Vagina (tissue), 2 donors: ENCODE data around the gene DRAXIN. TPM values are rescaled to one million over a fixed set of nuclear protein-coding genes. Genes with fewer than 3 reads are reported as not detected.

ENCODE experiments used
- DNase-seq, 2 donors: peaks; one replicate each; pipeline ENCODE4 v3.0.0-alpha.2; 2017; ENCODE audit errors: extremely low spot score in 2 of 2
- H3K27ac ChIP-seq: fragments of 200-600 bp; sonication (generic); one replicate; pipeline ENCODE4 v1.5.1; 2019
- H3K27me3 ChIP-seq: fragments of 200-600 bp; sonication (generic); one replicate; pipeline ENCODE4 v1.5.1; 2019
- H3K36me3 ChIP-seq, 2 donors: fragments of 200-600 bp; sonication (generic); one replicate each; pipeline ENCODE4 v1.5.1; 2017 to 2019
- H3K4me1 ChIP-seq: fragments of 200-600 bp; sonication (generic); one replicate; pipeline ENCODE4 v1.5.1; 2019
- H3K4me3 ChIP-seq, 2 donors: fragments of 200-600 bp; sonication (generic); 1 replicate in 1 of 2; 2 replicates in 1 of 2; pipeline ENCODE4 v1.5.1; 2016 to 2019
- H3K9me3 ChIP-seq: fragments of 200-600 bp; sonication (generic); one replicate; pipeline ENCODE4 v1.5.1; 2019
- CTCF ChIP-seq, 3 experiments: fragments of 450-650 bp in 2 of 3; fragments of 200-600 bp in 1 of 3; sonication (generic) in 1 of 3; IDR thresholded peaks; one replicate each; pipeline ENCODE4 v1.5.1; 2017 to 2019; ENCODE audit warnings: antibody characterized with exemption in 3 of 3, mild to moderate bottlenecking in 2 of 3, moderate library complexity in 2 of 3
- POLR2A ChIP-seq, 2 donors: fragments of 450-650 bp; IDR thresholded peaks; one replicate each; pipeline ENCODE4 v1.6.1; 2017; ENCODE audit warnings: antibody characterized with exemption in 2 of 2, mild to moderate bottlenecking in 2 of 2, moderate library complexity in 2 of 2
- POLR2AphosphoS5 ChIP-seq, 2 donors: sonication (generic); formaldehyde crosslinking; IDR thresholded peaks; one replicate each; pipeline ENCODE4 v1.9.0; 2017; ENCODE audit warnings: antibody characterized with exemption in 2 of 2, mild to moderate bottlenecking in 2 of 2, low read depth in 1 of 2; ENCODE audit not compliant: insufficient read depth in 1 of 2
- intact Hi-C: fragments of 100-400 bp; cut with DNase I; formaldehyde crosslinking; loops from one replicate; pipeline ENCODE4 v1.15.1; 2023
- total RNA-seq: library from RNA; depleted of rRNA; stranded (reverse); fragments of >200 nt; gene quantifications from one replicate; pipeline ENCODE4 v1.2.3, GENCODE V29; 2016

The DRAXIN gene
- total RNA-seq, 1 donor from 2014 or later = not detected

GRCh38 chr1:11654939-11655808 is 36.3 kb upstream of the DRAXIN start:
- peak overlapping the region; percentile 58 to 94 for H3K4me3 ChIP-seq
- H3K27ac ChIP-seq = peak overlapping the region; percentile 82
- no peak for DNase-seq
- TF ChIP-seq CTCF (IDR thresholded peaks at IDR 0.05) (no peak), POLR2AphosphoS5 (IDR thresholded peaks at IDR 0.05; ENCODE audit: insufficient read depth in 1 of 2, low read depth in 1 of 2) (no peak), POLR2A (IDR thresholded peaks at IDR 0.05) (no peak)
- no peaks in the 10 kb centered on the region for H3K36me3 ChIP-seq
- H3K9me3 ChIP-seq = no peaks in the 10 kb centered on the region
- peaks cover under 1% of the 10 kb centered on the region for H3K27me3 ChIP-seq
- H3K4me1 ChIP-seq = peaks cover 29% of the 10 kb centered on the region
- intact Hi-C loops = loop anchor here (1.0 to 5.0 kb wide), 2 partner anchors 67 to 147 kb away; no protein-coding TSS in a partner anchor

DNA sequence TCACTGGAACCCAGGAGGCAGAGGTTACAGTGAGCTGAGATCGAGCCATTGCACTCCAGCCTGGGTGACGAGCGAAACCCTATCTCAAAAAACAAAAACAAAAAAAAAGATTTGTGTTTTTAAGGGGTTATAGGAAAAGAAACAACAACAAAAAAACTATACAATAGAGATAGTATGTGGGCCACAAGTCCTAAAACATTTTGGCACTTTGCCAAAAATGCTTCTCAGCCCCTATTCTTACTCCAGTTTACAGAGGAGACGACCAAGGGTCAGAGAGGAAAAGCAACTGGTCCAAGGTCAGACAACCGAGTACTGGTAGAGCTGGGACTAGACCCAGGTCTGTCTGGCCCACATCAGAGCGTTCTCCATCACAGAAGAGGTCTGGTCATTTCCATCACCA is 33.9 kb upstream of the DRAXIN start:
- Histone ChIP-seq H3K36me3 (peaks cover 0 to 13% of the 10 kb centered on the region in 2 donors), H3K27me3 (no peaks in the 10 kb centered on the region), H3K4me1 (peaks cover 21% of the 10 kb centered on the region), H3K27ac (no peak overlapping the region), H3K4me3 (no peak overlapping the region), H3K9me3 (no peaks in the 10 kb centered on the region)
- no peak for DNase-seq
- intact Hi-C loops = no loop called here
- TF ChIP-seq POLR2A (IDR thresholded peaks at IDR 0.05) (no peak), CTCF (IDR thresholded peaks at IDR 0.05) (no peak), POLR2AphosphoS5 (IDR thresholded peaks at IDR 0.05; ENCODE audit: insufficient read depth in 1 of 2, low read depth in 1 of 2) (no peak)

GRCh38 chr1:11658542-11658941 is 33.0 kb upstream of the DRAXIN start:
- Histone ChIP-seq H3K4me3 (no peak overlapping the region), H3K36me3 (peaks cover 0 to 13% of the 10 kb centered on the region in 2 donors), H3K27me3 (no peaks in the 10 kb centered on the region), H3K4me1 (peaks cover 20% of the 10 kb centered on the region), H3K9me3 (no peaks in the 10 kb centered on the region), H3K27ac (no peak overlapping the region)
- intact Hi-C loops = no loop called here
- no peak for TF ChIP-seq POLR2A (IDR thresholded peaks at IDR 0.05)
- no peak for TF ChIP-seq POLR2AphosphoS5 (IDR thresholded peaks at IDR 0.05; ENCODE audit: insufficient read depth in 1 of 2, low read depth in 1 of 2)
- TF ChIP-seq CTCF (IDR thresholded peaks at IDR 0.05) = no peak
- DNase-seq = no peak

DNA sequence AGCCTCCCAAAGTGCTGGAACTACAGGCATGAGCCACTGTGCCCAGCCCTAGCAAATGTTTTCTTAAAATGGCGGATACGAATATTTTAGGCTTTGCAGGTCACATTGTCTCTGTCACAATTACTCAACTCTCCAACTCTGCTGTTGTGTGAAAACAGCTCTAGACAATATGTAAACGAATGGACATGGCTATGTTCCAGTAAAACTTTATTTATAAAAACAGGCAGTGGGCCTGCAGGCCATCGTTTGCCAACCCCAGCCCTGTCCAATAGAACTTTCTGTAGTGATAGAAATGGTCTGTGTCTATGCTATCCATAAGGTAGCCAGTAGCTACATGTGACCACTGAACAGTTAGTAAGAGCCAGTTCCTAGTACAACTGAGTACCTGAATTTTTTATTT is 31.8 kb upstream of the DRAXIN start:
- no peak for TF ChIP-seq POLR2AphosphoS5 (IDR thresholded peaks at IDR 0.05; ENCODE audit: insufficient read depth in 1 of 2, low read depth in 1 of 2)
- no peak for TF ChIP-seq POLR2A (IDR thresholded peaks at IDR 0.05)
- TF ChIP-seq CTCF (IDR thresholded peaks at IDR 0.05) = no peak
- no peak for DNase-seq
- Histone ChIP-seq H3K4me1 (peaks cover 12% of the 10 kb centered on the region), H3K36me3 (peaks cover 0 to 13% of the 10 kb centered on the region in 2 donors), H3K27me3 (no peaks in the 10 kb centered on the region), H3K9me3 (no peaks in the 10 kb centered on the region), H3K27ac (no peak overlapping the region), H3K4me3 (no peak overlapping the region)
- intact Hi-C loops = loop anchor here (5.0 kb wide), 1 partner anchor 243 kb away; no protein-coding TSS in a partner anchor

DNA sequence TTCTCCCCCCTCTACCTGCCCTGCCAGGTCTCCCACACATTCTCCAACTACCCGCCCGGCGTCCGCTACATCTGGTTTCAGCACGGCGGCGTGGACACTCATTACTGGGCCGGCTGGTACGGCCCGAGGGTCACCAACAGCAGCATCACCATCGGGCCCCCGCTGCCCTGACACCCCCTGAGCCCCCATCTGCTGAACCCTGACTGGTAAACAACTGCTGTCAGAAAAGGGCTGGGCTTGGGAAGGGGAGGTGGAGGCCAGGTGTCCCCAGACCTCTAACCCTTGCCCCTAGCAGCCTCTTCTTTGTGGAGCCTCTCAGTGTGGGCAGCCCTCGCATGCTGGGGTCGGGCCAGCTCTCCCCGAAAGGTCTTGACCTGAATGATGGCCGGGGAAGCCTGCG is 30.4 kb upstream of the DRAXIN start:
- Histone ChIP-seq H3K36me3 (peaks cover 0 to 13% of the 10 kb centered on the region in 2 donors), H3K4me3 (no peak overlapping the region), H3K27ac (no peak overlapping the region), H3K27me3 (no peaks in the 10 kb centered on the region), H3K9me3 (no peaks in the 10 kb centered on the region), H3K4me1 (peaks cover under 1% of the 10 kb centered on the region)
- intact Hi-C loops = loop anchor here (5.0 kb wide), 1 partner anchor 241 kb away; no protein-coding TSS in a partner anchor
- TF ChIP-seq POLR2A (IDR thresholded peaks at IDR 0.05) (no peak), POLR2AphosphoS5 (IDR thresholded peaks at IDR 0.05; ENCODE audit: insufficient read depth in 1 of 2, low read depth in 1 of 2) (no peak), CTCF (IDR thresholded peaks at IDR 0.05) (no peak)
- DNase-seq = no peak
